GM12864 (cell line): ENCODE data around the gene RIMKLA.

Source experiments
- DNase-seq: peaks from one replicate; pipeline ENCODE4 v3.0.0-alpha.2; 2011; ENCODE audit warnings: low read depth
- H3K4me3 ChIP-seq: 2 replicates; pipeline ENCODE4 v1.5.1; 2011; ENCODE audit warnings: mild to moderate bottlenecking, low read depth, low read length, control low read depth
- TF ChIP-seq, protein P1 (sequence below): IDR thresholded peaks from 2 replicates; pipeline ENCODE4 v1.5.1; 2011; ENCODE audit warnings: low read depth, mild to moderate bottlenecking, moderate library complexity, low read length, control low read depth, inconsistent platforms; ENCODE audit errors: missing control alignments

RIMKLA gene

DNA sequence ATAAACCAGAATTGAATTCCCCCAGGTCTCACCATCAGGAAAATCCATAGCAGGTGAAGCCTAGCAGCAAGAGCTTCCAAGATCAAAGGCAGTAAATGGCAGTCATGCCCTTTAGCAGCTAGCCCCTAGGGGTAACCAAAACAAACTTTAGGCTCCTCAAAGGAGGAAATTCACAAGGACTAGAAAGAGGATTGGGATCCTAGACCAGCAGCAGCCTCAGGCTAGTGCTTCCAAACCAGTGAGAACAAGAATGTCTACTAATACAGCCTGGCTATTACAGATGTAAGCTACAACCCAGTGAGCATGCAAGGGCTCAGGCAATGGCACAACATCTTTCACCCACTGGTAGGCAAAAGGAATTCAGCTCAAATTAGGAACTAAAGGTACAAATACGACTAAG lies 11.1 kb upstream of the RIMKLA start:
- no peak overlapping the region for H3K4me3 ChIP-seq
- no peak for DNase-seq
- TF ChIP-seq, protein P1, sequence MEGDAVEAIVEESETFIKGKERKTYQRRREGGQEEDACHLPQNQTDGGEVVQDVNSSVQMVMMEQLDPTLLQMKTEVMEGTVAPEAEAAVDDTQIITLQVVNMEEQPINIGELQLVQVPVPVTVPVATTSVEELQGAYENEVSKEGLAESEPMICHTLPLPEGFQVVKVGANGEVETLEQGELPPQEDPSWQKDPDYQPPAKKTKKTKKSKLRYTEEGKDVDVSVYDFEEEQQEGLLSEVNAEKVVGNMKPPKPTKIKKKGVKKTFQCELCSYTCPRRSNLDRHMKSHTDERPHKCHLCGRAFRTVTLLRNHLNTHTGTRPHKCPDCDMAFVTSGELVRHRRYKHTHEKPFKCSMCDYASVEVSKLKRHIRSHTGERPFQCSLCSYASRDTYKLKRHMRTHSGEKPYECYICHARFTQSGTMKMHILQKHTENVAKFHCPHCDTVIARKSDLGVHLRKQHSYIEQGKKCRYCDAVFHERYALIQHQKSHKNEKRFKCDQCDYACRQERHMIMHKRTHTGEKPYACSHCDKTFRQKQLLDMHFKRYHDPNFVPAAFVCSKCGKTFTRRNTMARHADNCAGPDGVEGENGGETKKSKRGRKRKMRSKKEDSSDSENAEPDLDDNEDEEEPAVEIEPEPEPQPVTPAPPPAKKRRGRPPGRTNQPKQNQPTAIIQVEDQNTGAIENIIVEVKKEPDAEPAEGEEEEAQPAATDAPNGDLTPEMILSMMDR, result no peak

DNA sequence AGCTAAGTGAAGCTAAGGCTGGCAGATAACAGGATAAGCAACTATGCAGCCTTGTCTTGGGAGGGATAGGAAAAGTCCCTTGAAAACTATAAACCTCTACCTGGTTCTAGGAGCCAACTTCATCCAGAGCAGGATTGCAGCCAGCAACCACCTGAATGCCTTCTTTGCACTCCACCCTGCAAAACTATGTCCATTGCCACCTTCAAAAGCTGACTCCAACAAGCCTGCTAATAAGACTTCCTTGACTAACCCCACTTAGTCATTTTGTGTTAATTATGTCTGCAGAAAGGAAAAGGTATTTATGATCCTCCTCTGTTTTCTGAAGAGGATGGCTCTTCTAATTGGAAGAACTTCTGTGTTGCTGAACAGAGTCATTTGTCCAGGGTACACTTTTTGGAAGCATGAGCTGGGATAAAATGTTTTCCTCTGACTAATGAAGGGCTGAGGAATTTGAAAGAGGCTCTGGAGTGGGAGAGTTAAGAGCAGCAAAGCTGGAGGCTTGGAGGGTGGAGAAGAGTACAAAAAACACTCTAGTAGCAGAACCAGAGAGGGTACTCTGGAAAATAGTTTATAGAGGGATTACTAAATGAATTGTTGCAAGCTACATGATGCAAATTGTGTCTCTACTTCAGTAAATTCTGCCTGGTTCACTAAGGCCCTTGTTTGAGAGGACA lies 9.6 kb upstream of the RIMKLA start:
- TF ChIP-seq, protein P1, result no peak
- H3K4me3 ChIP-seq, result no peak overlapping the region
- DNase-seq, result no peak

DNA sequence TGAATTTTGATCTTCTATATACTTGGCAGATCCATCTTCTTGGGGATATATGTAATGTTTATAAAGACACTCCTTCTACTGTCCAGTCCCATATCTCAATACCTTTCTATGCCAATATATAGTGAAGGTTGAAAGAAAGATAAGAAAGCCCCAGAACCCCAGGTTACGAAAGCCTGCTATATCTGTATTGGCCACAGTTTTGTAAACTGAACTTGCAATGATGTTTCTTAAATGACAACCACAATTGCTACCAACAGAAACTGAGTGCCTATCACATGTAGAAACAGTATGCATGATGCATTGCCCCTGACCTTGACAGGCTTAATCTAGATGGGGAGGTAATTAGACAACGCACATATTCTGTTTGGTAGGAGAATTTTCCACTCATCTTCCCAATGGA lies 7.8 kb upstream of the RIMKLA start:
- DNase-seq, result no peak
- TF ChIP-seq, protein P1, result no peak
- H3K4me3 ChIP-seq, result no peak overlapping the region

DNA sequence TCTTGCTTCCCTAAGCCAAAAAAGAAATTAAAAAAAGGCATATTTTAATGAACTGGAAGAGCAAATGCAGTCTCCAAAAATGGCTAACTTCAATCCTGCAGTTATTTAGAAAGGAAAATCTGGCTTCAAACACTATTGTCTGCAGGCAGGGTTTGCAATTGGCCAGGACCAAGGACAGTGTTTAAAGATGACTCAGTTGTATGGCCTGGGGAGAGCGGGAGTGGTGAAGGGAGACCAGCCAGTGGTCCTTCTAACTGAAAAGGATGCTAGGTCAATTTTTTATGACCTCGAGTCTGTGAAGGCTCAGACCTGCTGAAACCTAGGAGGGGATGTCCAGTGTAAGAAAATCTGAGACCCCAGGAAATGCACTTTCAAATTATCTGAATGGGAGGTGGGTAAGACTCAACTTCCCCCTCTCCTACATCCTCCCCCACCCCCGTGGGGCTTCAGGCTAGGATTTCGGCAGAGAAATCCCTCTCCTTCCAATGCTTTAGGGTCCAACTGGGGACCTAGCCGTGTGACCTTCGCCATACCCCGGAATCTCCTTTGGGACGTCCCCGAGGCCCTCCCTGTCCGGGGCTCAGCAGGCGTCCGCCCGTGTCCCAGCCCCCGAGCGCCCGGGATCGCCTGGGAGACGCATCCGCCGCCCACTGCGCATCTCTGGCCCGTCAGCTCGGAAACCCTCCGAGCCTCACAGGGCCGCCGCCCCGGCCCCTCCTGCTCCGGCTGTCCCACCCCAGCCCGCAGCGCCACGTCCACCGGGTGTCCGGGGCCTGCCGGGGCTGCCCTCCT lies 602 bp upstream of the RIMKLA start:
- TF ChIP-seq, protein P1, result no peak
- no peak for DNase-seq
- peak overlapping the region; percentile 71 for H3K4me3 ChIP-seq

DNA sequence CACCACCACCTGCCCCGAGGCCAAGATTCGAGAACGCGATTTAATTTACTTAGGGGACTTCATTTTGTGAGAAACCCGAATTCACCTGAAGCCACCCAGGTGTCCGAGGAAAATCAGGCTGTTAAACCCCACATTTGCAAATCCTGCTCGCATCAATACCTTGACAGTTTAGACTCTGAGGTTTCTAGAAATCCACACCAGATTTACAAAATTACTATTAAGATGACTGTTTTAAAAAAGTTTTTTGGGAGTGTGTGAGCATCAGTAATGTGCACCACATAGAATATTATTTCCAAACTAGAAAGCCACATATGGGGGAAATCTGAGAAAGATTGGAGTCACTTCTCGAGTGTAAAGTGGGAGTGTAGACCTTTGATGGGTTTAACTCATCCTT lies 685 bp downstream of the RIMKLA start:
- TF ChIP-seq, protein P1, result no peak
- peak overlapping the region; percentile 71 for H3K4me3 ChIP-seq
- DNase-seq, result no peak

DNA sequence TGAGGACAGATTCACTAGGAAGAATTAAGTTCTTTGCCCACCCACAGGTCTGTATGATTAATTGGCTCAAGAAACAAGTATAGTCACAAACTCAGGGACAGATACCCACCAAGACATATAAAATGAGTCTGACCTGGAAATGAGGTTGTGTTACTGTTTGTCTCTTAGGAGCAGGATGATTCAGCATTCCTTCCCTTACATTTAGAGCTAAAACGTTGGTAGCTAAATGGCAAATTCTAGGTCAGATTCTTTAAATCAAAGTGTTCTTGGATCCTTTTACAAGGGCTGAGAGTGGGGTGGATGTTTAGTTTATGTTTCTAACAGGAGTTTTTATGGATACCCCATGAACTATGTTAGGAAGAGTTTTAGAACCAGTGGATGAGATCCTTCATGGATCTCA lies 4.7 kb downstream of the RIMKLA start:
- H3K4me3 ChIP-seq, result no peak overlapping the region
- no peak for DNase-seq
- TF ChIP-seq, protein P1, result no peak

DNA sequence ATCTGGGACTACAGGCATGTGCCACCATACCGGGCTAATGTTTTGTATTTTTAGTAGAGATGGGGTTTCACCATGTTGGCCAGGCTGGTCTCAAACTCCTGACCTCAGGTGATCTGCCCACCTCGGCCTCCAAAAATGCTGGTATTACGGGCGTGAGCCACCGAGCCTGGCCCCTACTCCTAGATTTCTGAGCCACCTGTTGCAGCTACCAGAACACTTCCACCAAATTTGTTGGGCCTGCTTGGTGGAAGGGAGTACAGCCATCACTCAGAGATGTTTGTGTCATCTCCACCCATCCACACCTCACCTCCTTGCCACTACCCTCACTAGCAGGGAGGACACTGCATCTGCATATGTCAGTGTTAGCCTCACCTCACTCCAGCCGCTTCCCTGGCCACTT lies 5.5 kb downstream of the RIMKLA start:
- H3K4me3 ChIP-seq, result no peak overlapping the region
- DNase-seq, result no peak
- TF ChIP-seq, protein P1, result no peak
